ENCODE data around the gene LMOD1.
"Not testable (repeated sequence)": the region's sequence is repeated elsewhere in the genome, so short reads cannot be mapped to it uniquely, and the experiment has no call there.

Gene LMOD1

DNA sequence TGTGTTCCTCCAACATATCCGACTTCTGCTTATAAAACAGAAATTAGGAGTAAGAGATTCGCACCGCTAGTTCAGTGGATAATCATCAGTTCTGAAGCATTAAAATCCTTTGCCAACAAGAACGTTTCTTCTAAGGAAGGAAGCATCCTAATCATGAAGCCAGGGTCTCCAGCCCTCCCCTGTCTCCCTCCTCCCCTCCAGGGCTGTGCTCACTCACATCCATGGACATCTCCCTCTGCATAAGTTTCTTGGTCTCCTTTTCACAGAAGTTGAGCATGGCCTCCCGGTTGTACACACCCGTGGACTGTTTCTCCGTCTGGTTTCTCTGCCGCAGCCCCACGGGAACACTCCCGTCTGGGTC is 505 bp downstream of the LMOD1 start:
- no peak for DNase-seq

- DNase-seq = no peak
Measured at GRCh38 chr1:201945157-201945556, 1.2 kb downstream of the LMOD1 start.

GRCh38 chr1:201944639-201945038 is 1.7 kb downstream of the LMOD1 start:
- no peak for DNase-seq

DNA sequence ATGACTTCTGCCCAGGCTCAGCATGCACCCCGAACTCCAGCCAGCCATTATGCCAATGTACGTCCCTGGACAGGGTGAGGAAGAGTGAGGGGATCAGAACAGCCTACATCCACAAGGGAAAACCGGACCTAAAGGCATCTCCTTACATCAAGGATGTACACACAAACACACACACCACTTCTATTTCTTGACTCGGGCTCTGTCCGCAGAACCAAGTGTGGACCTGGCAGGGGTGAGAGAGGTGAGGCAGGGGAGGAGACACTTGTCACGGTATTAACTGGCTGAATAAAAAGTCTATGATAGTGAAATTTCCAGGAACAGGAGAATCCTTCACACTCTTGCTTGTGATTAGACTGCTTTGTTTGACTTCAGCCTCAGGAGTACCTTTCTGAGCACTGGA is 2.3 kb downstream of the LMOD1 start:
- DNase-seq = no peak

GRCh38 chr1:201942129-201942495 is 4.2 kb downstream of the LMOD1 start:
- DNase-seq = no peak

GRCh38 chr1:201941420-201942128 is 4.8 kb downstream of the LMOD1 start:
- DNase-seq = no peak

GRCh38 chr1:201940316-201940715 is 6.0 kb downstream of the LMOD1 start:
- DNase-seq = not testable (repeated sequence)

DNA sequence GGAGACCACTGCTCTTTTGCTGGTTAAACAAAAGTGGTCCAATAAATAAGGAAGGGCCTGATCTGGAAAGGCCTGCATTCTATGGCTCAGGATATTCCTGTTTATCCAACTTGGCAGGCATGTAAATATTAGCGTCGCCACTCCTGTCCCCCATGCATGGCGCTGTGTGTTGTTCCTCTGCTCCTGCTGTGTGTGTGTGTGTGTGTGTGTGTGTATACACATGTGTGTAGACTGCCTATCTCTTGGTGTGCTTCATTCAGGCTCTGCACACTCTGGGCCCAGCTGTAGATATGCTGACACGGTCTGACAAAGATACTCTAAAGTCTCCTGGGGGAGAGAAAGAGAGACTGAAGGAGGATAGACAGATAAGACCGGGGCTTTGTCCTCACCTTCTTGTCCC is 6.8 kb downstream of the LMOD1 start:
- no peak for DNase-seq

GRCh38 chr1:201939148-201939547 is 7.2 kb downstream of the LMOD1 start:
- no peak for DNase-seq

GRCh38 chr1:201938440-201939035 is 7.8 kb downstream of the LMOD1 start:
- DNase-seq = no peak

- no peak for DNase-seq
Measured at GRCh38 chr1:201937624-201938213, 8.6 kb downstream of the LMOD1 start.

- DNase-seq = peak; percentile 3
Measured at GRCh38 chr1:201933840-201934430, 12.4 kb downstream of the LMOD1 start.

- DNase-seq = no peak
Measured at GRCh38 chr1:201930803-201931202, 15.5 kb downstream of the LMOD1 start.

- DNase-seq = no peak
Measured at GRCh38 chr1:201930137-201930536, 16.2 kb downstream of the LMOD1 start.

DNA sequence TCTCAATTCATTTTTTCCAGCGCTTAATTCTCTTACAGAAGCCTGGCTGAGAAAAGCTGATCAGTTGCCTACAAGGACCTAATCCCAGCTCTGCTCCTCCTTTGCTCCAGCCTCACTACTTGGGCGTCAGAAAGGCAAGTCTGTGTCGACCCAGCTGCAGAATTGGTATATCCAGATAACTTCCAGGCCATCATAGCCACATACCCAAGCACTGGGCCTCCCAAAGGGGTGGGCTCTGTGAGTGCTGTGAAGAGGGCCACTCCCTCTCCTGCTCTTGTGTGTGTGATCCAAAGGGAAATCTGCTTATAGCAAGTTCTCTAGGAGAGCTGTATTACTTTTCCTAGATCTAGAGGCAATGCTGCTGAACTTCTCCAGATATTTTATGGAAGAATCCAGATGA is 18.1 kb downstream of the LMOD1 start:
- DNase-seq = no peak

DNA sequence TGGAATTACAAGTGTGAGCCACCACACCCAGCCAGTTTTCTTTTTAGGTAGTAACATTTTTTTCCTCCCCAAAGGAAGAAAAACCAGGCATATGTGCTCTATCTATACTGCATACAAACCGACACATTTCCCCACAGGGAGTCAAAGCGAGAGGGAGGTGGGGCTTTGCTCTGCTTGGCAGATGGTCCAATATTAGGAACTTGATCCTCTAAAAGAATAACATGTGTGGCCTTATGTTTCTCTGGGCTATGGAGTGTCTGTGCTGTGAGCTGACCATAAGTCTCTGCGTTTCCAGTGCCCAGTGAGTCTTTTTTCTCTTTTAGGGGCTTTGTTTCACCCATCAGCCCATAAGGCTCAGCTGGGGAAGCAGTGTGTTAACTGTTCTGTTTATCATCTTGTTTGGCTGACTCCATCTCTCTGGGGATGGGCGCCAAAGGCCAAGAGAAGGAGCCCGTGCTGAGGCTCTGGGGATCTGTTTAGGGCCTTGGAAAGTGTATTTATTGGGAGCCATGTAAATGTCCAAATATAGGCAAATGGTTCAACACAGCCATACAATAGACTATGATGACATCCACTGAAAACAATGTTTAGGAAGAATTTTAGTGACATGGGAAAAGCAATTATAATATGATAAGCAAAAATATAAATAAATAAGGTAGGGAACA is 20.2 kb downstream of the LMOD1 start:
- peak; percentile 74 for DNase-seq

GRCh38 chr1:201925301-201925567 is 21.1 kb downstream of the LMOD1 start:
- no peak for DNase-seq

DNA sequence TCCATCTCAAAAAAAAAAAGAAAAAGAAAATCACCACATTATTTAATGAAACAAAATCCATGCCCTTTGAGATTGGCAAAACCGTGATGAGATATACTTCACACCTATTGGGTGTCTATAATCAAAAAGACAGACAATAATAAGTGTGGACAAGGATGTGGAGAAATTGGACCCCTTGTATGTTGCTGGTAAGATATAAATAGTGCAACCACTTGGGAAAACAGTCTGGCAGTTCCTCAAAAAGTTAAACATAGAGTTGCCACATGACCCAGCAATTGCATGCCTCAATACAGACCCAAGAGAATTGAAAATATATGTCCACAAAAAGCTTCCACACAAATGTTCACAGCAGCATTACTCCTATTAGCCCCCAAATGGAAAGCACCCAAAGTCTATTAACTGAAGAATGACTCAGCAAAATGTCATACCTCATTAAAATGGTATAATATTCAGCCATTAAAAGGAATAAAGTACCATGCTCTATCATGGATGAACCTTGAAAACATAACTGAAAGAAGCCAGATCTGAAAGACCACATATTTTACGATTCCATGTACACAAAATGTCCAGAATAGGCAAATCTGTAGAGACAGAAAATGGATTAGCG is 24.3 kb downstream of the LMOD1 start:
- DNase-seq = no peak

DNA sequence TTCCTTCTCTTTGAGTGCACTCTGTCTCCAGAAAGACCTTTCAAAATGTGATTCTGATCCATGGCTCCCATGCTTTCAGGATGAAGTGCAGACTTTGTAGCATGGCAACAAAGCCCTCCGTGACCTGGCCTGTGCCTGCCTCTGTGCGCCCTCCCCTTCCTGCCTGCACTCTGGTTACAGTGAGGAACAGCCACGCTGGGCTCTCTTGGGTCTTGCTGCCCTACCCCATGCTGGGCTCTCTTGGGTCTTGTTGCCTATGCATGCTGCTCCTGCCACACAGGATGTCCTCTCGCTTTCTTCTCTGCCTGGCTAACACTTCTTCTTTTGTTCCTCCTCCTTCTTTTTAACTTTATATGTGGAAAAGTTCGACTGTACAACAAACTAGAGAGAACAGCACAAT is 28.0 kb downstream of the LMOD1 start:
- DNase-seq = no peak

DNA sequence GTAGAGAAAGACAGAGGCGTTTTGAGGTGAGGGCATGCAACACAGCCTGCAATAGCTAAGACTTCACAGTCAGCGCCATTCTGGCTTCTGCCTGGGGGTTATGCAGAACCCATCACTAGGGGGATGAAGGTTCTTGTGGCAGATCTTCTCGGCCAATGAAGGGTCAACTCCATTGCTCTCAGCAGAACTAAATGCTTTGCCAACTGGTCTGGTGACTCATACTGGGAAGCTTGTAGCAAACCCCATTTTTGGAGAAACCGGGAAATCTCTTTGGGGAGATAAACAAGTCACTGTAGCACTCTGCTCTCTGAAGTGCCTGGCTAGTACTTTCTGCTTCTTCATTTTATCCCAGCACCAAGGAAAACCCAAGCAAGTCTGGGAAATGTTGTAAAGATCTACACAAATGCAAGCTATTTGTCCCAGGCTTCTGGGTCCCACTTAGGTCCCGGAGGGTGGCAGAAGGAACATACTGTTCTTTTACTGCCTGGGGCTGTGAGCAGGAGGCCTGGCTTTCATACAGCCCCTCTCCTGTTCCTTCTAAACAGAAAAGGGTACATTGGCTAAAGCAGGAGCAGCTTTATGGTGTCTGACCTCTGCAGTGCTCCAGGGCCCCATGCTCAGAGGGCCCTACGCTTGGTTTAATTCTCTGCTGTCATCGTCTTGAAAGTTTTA is 28.9 kb downstream of the LMOD1 start:
- DNase-seq = no peak

GRCh38 chr1:201916649-201917249 is 29.6 kb downstream of the LMOD1 start:
- no peak for DNase-seq

DNA sequence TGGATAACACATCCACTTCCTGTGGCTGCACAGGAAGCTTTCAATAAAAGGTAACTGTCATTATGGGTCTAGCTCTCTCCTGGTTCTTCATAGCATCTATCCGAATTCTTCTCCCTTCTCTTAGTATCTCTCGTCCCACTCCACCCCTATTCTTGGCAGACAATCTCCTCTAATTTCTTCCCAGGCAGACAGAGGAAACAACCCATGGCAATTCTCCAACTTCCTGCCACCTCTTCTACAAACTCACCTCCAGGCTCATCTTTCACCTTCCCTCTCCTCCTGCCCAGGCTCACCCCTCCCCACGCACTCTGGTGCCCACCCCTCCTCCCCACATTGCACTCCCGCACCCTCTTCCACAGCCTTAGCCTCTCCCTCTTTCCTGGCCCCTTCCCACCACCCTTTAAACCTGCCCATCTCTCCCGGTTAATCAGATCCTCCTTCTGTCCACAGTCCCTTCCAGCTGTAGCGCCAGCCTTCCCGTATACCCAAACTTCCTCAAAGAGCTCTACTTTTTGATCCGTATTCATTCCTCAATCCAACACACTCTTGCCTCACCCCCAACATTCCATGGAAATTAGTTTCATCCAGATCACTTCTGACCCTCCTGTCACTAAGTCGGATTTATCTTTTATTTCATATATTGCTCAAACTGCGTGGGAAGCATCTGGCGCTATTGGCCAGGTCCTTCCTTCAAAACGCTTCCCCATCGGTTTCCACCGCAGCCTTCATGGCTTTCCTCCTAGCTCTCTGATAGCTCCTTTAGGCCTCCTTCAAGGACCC is 31.7 kb downstream of the LMOD1 start:
- DNase-seq = no peak
